HEK293T (cell line): ENCODE results near the gene CEP170.

Source experiments
- ARNT ChIP-seq: fragments of 450-650 bp; IDR thresholded peaks from 2 replicates; pipeline ENCODE4 v1.6.1; 2017; ENCODE audit warnings: mild to moderate bottlenecking
- BHLHE40 ChIP-seq: fragments of 450-650 bp; IDR thresholded peaks from 2 replicates; pipeline ENCODE4 v1.6.1; 2016; ENCODE audit warnings: mild to moderate bottlenecking, moderate library complexity, borderline replicate concordance
- ELF4 ChIP-seq: fragments of 450-650 bp; IDR thresholded peaks from 2 replicates; pipeline ENCODE4 v1.6.1; 2017; ENCODE audit warnings: antibody characterized with exemption
- SP1 ChIP-seq: fragments of 450-650 bp; IDR thresholded peaks from 2 replicates; pipeline ENCODE4 v1.6.1; 2017
- SUZ12 ChIP-seq: fragments of 450-650 bp; IDR thresholded peaks from 2 replicates; pipeline ENCODE4 v1.6.1; 2016; ENCODE audit warnings: mild to moderate bottlenecking

- TF ChIP-seq SP1 (no peak), BHLHE40 (no peak), ARNT (no peak), ELF4 (no peak), SUZ12 (no peak)
Measured at GRCh38 chr1:243287123-243287460, 32.0 kb upstream of the CEP170 start.
